NCI-H1436 (cell line): Measurements from ENCODE around the gene SLC35F3.

Experiments
- DNase-seq: peaks from one replicate; lab custom pipeline; 2025; lab: John Stamatoyannopoulos, UW

The SLC35F3 gene

GRCh38 chr1:233972951-233973635 lies 68.6 kb downstream of the SLC35F3 start:
- no peak for DNase-seq

- no peak for DNase-seq
Measured at GRCh38 chr1:233975486-233975885, 71.0 kb downstream of the SLC35F3 start.

- no peak for DNase-seq
Measured at GRCh38 chr1:233981042-233981675, 76.7 kb downstream of the SLC35F3 start.

GRCh38 chr1:233982827-233983518 lies 78.5 kb downstream of the SLC35F3 start:
- DNase-seq = no peak

- no peak for DNase-seq
Measured at GRCh38 chr1:233983811-233984210, 79.3 kb downstream of the SLC35F3 start.

- DNase-seq = no peak
Measured at GRCh38 chr1:233988963-233989696, 84.7 kb downstream of the SLC35F3 start.

GRCh38 chr1:233990486-233990885 lies 86.0 kb downstream of the SLC35F3 start:
- no peak for DNase-seq

GRCh38 chr1:233993651-233994050 lies 89.2 kb downstream of the SLC35F3 start:
- DNase-seq = peak; percentile 88

GRCh38 chr1:233994112-233994511 lies 89.6 kb downstream of the SLC35F3 start:
- DNase-seq = no peak

- no peak for DNase-seq
Measured at GRCh38 chr1:233998456-233998855, 94.0 kb downstream of the SLC35F3 start.

- DNase-seq = peak; percentile 52
Measured at GRCh38 chr1:233998891-233999290, 94.4 kb downstream of the SLC35F3 start.

- peak; percentile 50 for DNase-seq
Measured at GRCh38 chr1:234000557-234001041, 96.1 kb downstream of the SLC35F3 start.

- no peak for DNase-seq
Measured at GRCh38 chr1:234001817-234002216, 97.3 kb downstream of the SLC35F3 start.

GRCh38 chr1:234004591-234004990 lies 100.1 kb downstream of the SLC35F3 start:
- DNase-seq = no peak

GRCh38 chr1:234007684-234008083 lies 103.2 kb downstream of the SLC35F3 start:
- no peak for DNase-seq

- no peak for DNase-seq
Measured at GRCh38 chr1:234008591-234008990, 104.1 kb downstream of the SLC35F3 start.

GRCh38 chr1:234009668-234010067 lies 105.2 kb downstream of the SLC35F3 start:
- DNase-seq = no peak

GRCh38 chr1:234014208-234014607 lies 109.7 kb downstream of the SLC35F3 start:
- no peak for DNase-seq

- DNase-seq = no peak
Measured at GRCh38 chr1:234018816-234019215, 114.3 kb downstream of the SLC35F3 start.

GRCh38 chr1:234019387-234019786 lies 114.9 kb downstream of the SLC35F3 start:
- DNase-seq = no peak

GRCh38 chr1:234022302-234022701 lies 117.8 kb downstream of the SLC35F3 start:
- DNase-seq = no peak

GRCh38 chr1:234039603-234040002 lies 135.1 kb downstream of the SLC35F3 start:
- DNase-seq = no peak
